ENCODE results near the gene C9orf153.

The C9orf153 gene

GRCh38 chr9:86262492-86262891 lies 3.0 kb upstream of the C9orf153 start:
- TF ChIP-seq MAX (IDR thresholded peaks at IDR 0.05; ENCODE audit: low read depth, low read length) = no peak
- TF ChIP-seq MYC (IDR thresholded peaks at IDR 0.05; ENCODE audit: low read depth, low read length) = no peak
- TF ChIP-seq POLR2A (IDR thresholded peaks at IDR 0.05; ENCODE audit: extremely low read depth, insufficient read length) = no peak
- TF ChIP-seq CTCF (IDR thresholded peaks at IDR 0.05; ENCODE audit: low read depth, low read length) = no peak
- no peak overlapping the region for H3K4me3 ChIP-seq (ENCODE audit: low read depth, low read length)
- no peak for DNase-seq (ENCODE audit: low read depth)

GRCh38 chr9:86257391-86257790 lies 2.1 kb downstream of the C9orf153 start:
- H3K4me3 ChIP-seq (ENCODE audit: low read depth, low read length) = no peak overlapping the region
- TF ChIP-seq CTCF (IDR thresholded peaks at IDR 0.05; ENCODE audit: low read depth, low read length) (no peak), MAX (IDR thresholded peaks at IDR 0.05; ENCODE audit: low read depth, low read length) (no peak), MYC (IDR thresholded peaks at IDR 0.05; ENCODE audit: low read depth, low read length) (no peak), POLR2A (IDR thresholded peaks at IDR 0.05; ENCODE audit: extremely low read depth, insufficient read length) (no peak)
- no peak for DNase-seq (ENCODE audit: low read depth)

GRCh38 chr9:86256653-86257052 lies 2.8 kb downstream of the C9orf153 start:
- DNase-seq (ENCODE audit: low read depth) = no peak
- no peak for TF ChIP-seq MYC (IDR thresholded peaks at IDR 0.05; ENCODE audit: low read depth, low read length)
- no peak for TF ChIP-seq MAX (IDR thresholded peaks at IDR 0.05; ENCODE audit: low read depth, low read length)
- TF ChIP-seq CTCF (IDR thresholded peaks at IDR 0.05; ENCODE audit: low read depth, low read length) = no peak
- TF ChIP-seq POLR2A (IDR thresholded peaks at IDR 0.05; ENCODE audit: extremely low read depth, insufficient read length) = no peak
- H3K4me3 ChIP-seq (ENCODE audit: low read depth, low read length) = no peak overlapping the region

- H3K4me3 ChIP-seq (ENCODE audit: low read depth, low read length) = no peak overlapping the region
- TF ChIP-seq MYC (IDR thresholded peaks at IDR 0.05; ENCODE audit: low read depth, low read length) (no peak), MAX (IDR thresholded peaks at IDR 0.05; ENCODE audit: low read depth, low read length) (no peak), CTCF (IDR thresholded peaks at IDR 0.05; ENCODE audit: low read depth, low read length) (no peak), POLR2A (IDR thresholded peaks at IDR 0.05; ENCODE audit: extremely low read depth, insufficient read length) (no peak)
- DNase-seq (ENCODE audit: low read depth) = no peak
These were observed 5.9 kb downstream of the C9orf153 start for GRCh38 chr9:86253577-86253976.

GRCh38 chr9:86252870-86253269 lies 6.6 kb downstream of the C9orf153 start:
- no peak for DNase-seq (ENCODE audit: low read depth)
- no peak for TF ChIP-seq POLR2A (IDR thresholded peaks at IDR 0.05; ENCODE audit: extremely low read depth, insufficient read length)
- TF ChIP-seq MAX (IDR thresholded peaks at IDR 0.05; ENCODE audit: low read depth, low read length) = no peak
- TF ChIP-seq CTCF (IDR thresholded peaks at IDR 0.05; ENCODE audit: low read depth, low read length) = no peak
- no peak for TF ChIP-seq MYC (IDR thresholded peaks at IDR 0.05; ENCODE audit: low read depth, low read length)
- no peak overlapping the region for H3K4me3 ChIP-seq (ENCODE audit: low read depth, low read length)

- DNase-seq (ENCODE audit: low read depth) = no peak
- TF ChIP-seq MYC (IDR thresholded peaks at IDR 0.05; ENCODE audit: low read depth, low read length) (no peak), POLR2A (IDR thresholded peaks at IDR 0.05; ENCODE audit: extremely low read depth, insufficient read length) (no peak), MAX (IDR thresholded peaks at IDR 0.05; ENCODE audit: low read depth, low read length) (no peak), CTCF (IDR thresholded peaks at IDR 0.05; ENCODE audit: low read depth, low read length) (no peak)
- no peak overlapping the region for H3K4me3 ChIP-seq (ENCODE audit: low read depth, low read length)
These were observed 9.3 kb downstream of the C9orf153 start for GRCh38 chr9:86250123-86250522.

Data from NB4 (cell line).